Left ventricle myocardium inferior (tissue), 1 donor: ENCODE measurements around the gene GADL1. TPM values are rescaled to one million over a fixed set of nuclear protein-coding genes. Genes with fewer than 3 reads are reported as not detected.
A peak's percentile ranks its signal among the peaks of the same experiment; 100 is the strongest.

Experiments
- DNase-seq: peaks from one replicate; pipeline ENCODE4 v3.0.0-alpha.2; 2020
- H3K27ac ChIP-seq: fragments of 200-600 bp; replicated peaks from 2 replicates; pipeline ENCODE4 v1.8.0; 2021
- H3K27me3 ChIP-seq: fragments of 200-600 bp; 2 replicates; pipeline ENCODE4 v1.8.0; 2021; ENCODE audit warnings: low read depth
- H3K36me3 ChIP-seq: fragments of 200-600 bp; 2 replicates; pipeline ENCODE4 v1.8.0; 2021
- H3K4me1 ChIP-seq: fragments of 200-600 bp; 2 replicates; pipeline ENCODE4 v1.8.0; 2021
- H3K4me3 ChIP-seq: fragments of 200-600 bp; 2 replicates; pipeline ENCODE4 v1.8.0; 2021; ENCODE audit warnings: mild to moderate bottlenecking, moderate library complexity
- H3K9me3 ChIP-seq: fragments of 200-600 bp; replicated peaks from 2 replicates; pipeline ENCODE4 v1.8.0; 2021
- CTCF ChIP-seq: fragments of 200-600 bp; IDR thresholded peaks from 2 replicates; pipeline ENCODE4 v1.8.0; 2021; ENCODE audit warnings: antibody characterized with exemption, mild to moderate bottlenecking, borderline replicate concordance
- intact Hi-C: fragments of 100-400 bp; cut with micrococcal nuclease; formaldehyde crosslinking; loops from one replicate; pipeline ENCODE4 v1.11.0; 2022
- total RNA-seq: library from RNA; stranded (reverse); fragmentation: NEBNext Ultra II Directional; extraction: Animal tissue kit (Norgen Biotek cat#: 25700); gene quantifications from one replicate; pipeline ENCODE4 v1.2.1, GENCODE V29; 2021
- donor health status: DM: no; HTN: yes; CAD: no; lungs with severe emphysema.

Gene GADL1
- total RNA-seq, 1 donor from 2014 or later: 0.11 TPM

GRCh38 chr3:30754426-30754825 lies 140.0 kb downstream of the GADL1 start:
- DNase-seq: no peak
- no peaks in the 10 kb centered on the region for H3K4me1 ChIP-seq
- H3K36me3 ChIP-seq: no peaks in the 10 kb centered on the region
- TF ChIP-seq CTCF: no peak
- no peaks in the 10 kb centered on the region for H3K9me3 ChIP-seq
- H3K4me3 ChIP-seq: no peak overlapping the region
- no peaks in the 10 kb centered on the region for H3K27me3 ChIP-seq
- H3K27ac ChIP-seq: no peak overlapping the region
- intact Hi-C loops: no loop called here

- Histone ChIP-seq H3K27me3 (no peaks in the 10 kb centered on the region), H3K4me3 (no peak overlapping the region), H3K27ac (no peak overlapping the region), H3K36me3 (no peaks in the 10 kb centered on the region), H3K4me1 (no peaks in the 10 kb centered on the region), H3K9me3 (no peaks in the 10 kb centered on the region)
- no peak for DNase-seq
- intact Hi-C loops: no loop called here
- no peak for TF ChIP-seq CTCF
Measured at GRCh38 chr3:30753766-30754165, 140.7 kb downstream of the GADL1 start.

GRCh38 chr3:30752970-30753369 lies 141.5 kb downstream of the GADL1 start:
- H3K9me3 ChIP-seq: no peaks in the 10 kb centered on the region
- H3K27ac ChIP-seq: no peak overlapping the region
- no peak for TF ChIP-seq CTCF
- intact Hi-C loops: no loop called here
- H3K36me3 ChIP-seq: no peaks in the 10 kb centered on the region
- DNase-seq: no peak
- H3K4me1 ChIP-seq: no peaks in the 10 kb centered on the region
- H3K4me3 ChIP-seq: no peak overlapping the region
- no peaks in the 10 kb centered on the region for H3K27me3 ChIP-seq

GRCh38 chr3:30752491-30752890 lies 142.0 kb downstream of the GADL1 start:
- Histone ChIP-seq H3K4me3 (no peak overlapping the region), H3K4me1 (peaks cover 4% of the 10 kb centered on the region), H3K27me3 (no peaks in the 10 kb centered on the region), H3K9me3 (no peaks in the 10 kb centered on the region), H3K36me3 (no peaks in the 10 kb centered on the region), H3K27ac (no peak overlapping the region)
- intact Hi-C loops: no loop called here
- DNase-seq: no peak
- TF ChIP-seq CTCF: no peak

- Histone ChIP-seq H3K36me3 (no peaks in the 10 kb centered on the region), H3K4me1 (peaks cover 4% of the 10 kb centered on the region), H3K27ac (no peak overlapping the region), H3K9me3 (no peaks in the 10 kb centered on the region), H3K4me3 (no peak overlapping the region), H3K27me3 (no peaks in the 10 kb centered on the region)
- peak; percentile 55 for TF ChIP-seq CTCF
- intact Hi-C loops: no loop called here
- peak; percentile 33 for DNase-seq
Measured at GRCh38 chr3:30751610-30752299, 142.7 kb downstream of the GADL1 start.
